Activated T-cell treated with anti-CD3 and anti-CD28 coated beads for 1 hour (primary cell): ENCODE results near the gene CDC42EP5.
"Not testable (repeated sequence)": the region's sequence is repeated elsewhere in the genome, so short reads cannot be mapped to it uniquely, and the experiment has no call there.

Experiments used
- DNase-seq: peaks from one replicate; pipeline ENCODE4 v3.0.0-alpha.2; 2020; ENCODE audit warnings: low read depth

The CDC42EP5 gene

GRCh38 chr19:54489341-54489740 lies 16.2 kb upstream of the CDC42EP5 start:
- no peak for DNase-seq

DNA sequence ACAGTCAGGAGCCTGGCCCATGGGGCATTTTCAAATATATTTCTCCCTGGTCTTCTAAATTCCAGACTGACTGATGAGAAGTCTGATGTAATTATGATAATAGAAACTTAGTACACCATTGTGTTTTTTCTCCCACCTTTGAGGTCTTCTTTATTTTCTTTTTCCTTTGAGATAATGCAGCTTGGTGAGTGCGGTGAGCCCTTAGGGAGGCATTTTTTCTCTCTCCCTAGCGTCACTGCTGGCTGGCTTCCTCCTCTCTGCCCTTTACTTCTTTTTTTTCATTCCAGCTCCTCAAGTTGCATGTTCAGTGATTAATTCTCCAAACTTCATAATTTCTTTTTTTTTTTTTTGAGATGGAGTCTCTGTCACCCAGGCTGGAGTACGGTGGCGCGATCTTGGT lies 12.8 kb upstream of the CDC42EP5 start:
- no peak for DNase-seq

DNA sequence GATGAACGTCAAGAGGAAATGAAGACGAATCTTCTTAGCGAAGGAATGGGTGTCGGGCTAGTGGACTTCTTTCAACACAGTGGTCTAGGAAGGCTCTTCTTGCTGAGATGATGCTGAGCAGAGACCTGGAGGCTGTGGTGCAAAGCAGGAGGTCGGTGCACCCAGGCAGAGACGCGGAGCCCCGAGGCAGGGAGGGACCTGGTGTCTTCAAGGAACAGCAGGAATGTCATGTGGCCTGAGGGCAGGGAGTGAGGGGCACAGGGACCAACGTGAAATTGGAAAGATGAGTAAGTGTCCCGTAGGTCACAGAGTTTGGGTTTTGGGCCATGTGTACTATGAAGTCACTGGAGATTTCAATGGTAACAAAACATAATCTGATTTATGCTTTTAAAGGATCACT lies 11.4 kb upstream of the CDC42EP5 start:
- no peak for DNase-seq

GRCh38 chr19:54482889-54483288 lies 9.8 kb upstream of the CDC42EP5 start:
- no peak for DNase-seq

DNA sequence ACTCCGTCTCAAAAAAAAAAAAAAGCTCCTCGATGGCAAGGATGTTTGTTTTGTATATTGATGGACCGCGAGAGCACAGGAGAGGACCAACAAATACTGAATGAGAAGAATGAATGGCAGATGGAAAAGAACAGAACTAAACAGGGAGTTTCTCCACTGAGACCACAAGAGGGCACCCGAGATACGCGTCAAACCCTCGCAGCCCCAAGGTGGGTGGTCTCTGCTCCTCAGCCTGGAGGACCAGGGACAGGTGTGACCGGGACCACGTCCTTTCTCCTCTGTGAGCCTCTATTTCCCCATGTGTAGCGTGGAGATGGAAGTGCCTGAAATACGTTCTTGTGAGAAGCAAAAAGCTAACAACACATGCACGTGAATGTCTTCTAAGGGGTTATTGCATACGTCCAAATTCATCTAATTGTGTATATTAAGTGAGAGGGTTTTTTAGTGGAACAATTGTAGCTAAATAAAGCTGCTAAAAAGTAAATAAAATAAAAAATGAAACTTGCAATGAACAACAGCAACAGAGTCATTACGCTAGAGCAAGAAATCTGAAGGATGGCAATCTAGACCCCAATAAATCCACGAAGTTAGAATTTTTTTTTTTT lies 8.3 kb upstream of the CDC42EP5 start:
- no peak for DNase-seq

- DNase-seq: no peak
These were observed 7.0 kb upstream of the CDC42EP5 start for GRCh38 chr19:54480051-54480450.

DNA sequence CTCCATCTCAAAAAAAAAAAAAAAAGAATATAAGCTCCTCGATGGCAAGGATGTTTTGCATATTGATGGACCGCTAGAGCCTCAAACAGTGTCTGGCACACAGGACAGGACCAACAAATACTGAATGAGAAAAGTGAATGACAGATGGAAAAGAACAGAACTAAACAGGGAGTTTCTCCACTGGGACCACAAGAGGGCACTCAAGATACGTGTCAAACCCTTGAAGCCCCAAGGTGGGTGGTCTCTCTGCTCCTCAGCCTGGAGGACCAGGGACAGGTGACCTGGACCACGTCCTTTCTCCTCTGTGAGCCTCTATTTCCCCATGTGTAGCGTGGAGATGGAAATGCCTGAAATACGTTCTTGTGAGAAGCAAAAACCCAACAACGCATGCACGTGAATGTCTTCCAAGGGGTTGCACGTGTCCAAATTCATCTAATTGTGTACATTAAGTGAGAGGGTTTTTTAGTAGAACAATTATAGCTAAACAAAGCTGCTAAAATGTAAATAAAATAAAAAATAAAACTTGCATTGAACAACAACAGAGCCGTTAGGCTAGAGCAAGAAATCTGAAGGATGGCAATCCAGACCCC lies 5.7 kb upstream of the CDC42EP5 start:
- no peak for DNase-seq

DNA sequence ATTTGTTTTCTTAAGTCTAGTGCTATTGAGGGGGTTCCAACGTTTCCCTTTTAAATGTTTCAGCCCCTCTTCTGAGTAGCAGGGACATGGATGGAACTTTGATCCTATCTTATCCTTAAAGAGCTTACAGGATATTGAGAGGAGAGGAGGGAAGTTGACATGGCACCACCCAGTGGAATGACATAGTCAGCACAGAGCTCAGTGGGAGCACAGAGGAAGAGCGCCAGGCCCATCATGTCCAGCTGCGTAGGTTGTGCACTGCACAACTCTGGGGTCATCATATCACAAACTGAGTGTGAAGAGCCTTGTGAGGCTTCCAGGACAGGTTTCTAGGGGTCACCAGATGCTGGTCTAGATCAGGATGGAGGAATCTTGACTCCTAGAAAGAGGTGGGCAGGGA lies 4.6 kb upstream of the CDC42EP5 start:
- no peak for DNase-seq

DNA sequence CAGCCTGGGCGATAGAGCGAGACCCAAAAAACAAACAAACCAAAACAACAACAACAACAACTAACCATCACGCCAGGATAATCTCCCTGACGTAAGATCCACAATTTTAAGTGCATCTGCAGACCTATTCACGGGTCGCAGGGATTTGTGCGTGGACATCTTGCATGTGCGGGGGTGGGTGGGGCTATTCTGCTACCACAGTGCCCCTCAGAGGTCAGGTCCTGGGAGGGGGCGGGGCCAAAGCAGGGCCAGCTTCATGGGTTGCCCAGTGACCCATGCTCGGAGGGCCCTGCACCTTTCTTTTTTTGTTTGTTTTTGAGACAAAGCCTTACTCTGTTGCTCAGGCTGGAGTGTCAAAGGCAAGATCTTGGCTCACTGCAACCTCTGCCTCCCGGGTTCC lies 2.6 kb upstream of the CDC42EP5 start:
- DNase-seq: no peak

DNA sequence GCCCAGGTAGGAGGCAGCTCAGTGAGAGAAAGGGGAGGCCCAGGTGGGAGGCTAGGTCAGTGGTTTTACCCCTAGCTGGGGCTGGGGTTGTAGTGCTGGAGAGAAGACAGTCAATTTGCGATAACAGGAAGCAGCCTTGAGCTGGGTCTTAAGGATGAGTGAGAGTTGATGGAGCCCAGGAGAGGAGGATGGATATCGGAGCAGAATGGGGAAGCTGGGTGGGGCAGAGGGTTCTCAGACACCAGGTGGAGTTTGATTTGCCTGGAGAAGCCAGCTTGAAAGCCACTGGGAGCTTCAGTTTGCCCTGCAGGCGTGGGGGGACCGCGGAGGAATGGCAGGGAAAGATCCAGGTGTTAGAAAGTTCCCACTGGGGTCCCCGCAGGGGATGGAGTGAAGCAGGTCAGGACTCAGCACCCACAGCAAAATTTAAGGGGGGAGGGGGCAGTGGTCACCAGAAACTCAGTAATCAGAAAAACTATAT lies 836 bp upstream of the CDC42EP5 start:
- no peak for DNase-seq

GRCh38 chr19:54470991-54471782 lies 1.9 kb downstream of the CDC42EP5 start:
- no peak for DNase-seq

DNA sequence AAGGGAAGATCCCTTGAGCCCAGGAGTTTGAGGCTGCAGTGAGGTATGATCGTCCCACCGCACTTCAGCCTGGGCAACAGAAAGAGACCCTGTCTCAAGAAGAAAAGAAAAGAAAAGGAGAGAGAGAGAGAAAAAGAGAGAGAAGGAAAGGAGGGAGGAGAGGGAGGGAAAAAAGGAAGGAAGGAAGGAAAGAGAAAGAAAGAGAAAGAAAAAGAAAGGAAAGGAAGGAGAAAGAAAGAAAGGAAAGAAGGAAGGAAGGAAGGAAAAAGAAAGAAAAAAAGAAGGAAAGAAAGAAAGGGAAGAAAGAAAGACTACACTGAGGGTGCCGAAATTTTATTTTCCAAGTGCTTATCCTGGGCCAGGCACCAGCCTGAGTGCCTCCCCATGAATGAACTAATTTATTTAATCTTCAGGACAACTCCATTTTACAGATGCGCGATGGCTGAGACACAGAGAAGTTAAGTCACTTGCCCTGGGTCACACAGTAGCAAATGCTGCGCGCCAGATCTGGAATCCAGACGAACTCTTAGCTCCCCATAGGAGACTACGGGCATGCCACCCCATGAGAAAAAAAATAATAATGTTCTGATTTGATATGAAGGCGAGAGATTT lies 2.7 kb downstream of the CDC42EP5 start:
- DNase-seq: no peak

- no peak for DNase-seq
These were observed 3.6 kb downstream of the CDC42EP5 start for GRCh38 chr19:54469496-54469934.

DNA sequence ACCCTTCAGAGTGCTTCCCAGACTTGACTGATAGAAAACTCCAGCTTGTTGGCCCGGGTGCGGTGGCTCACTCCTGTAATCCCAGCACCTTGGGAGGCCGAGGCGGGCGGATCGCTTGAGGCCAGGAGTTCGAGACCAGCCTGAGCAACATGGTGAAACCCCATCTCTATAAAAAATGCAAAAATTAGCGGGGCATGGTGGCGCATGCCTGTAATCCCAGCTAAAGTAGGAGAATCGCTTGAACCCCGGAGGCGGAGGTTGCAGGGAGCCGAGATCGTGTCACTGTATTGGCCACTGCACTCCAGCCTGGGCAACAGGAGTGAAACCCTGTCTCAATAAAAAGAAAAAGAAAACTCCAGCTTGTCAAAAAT lies 7.0 kb downstream of the CDC42EP5 start:
- not testable (repeated sequence) for DNase-seq

DNA sequence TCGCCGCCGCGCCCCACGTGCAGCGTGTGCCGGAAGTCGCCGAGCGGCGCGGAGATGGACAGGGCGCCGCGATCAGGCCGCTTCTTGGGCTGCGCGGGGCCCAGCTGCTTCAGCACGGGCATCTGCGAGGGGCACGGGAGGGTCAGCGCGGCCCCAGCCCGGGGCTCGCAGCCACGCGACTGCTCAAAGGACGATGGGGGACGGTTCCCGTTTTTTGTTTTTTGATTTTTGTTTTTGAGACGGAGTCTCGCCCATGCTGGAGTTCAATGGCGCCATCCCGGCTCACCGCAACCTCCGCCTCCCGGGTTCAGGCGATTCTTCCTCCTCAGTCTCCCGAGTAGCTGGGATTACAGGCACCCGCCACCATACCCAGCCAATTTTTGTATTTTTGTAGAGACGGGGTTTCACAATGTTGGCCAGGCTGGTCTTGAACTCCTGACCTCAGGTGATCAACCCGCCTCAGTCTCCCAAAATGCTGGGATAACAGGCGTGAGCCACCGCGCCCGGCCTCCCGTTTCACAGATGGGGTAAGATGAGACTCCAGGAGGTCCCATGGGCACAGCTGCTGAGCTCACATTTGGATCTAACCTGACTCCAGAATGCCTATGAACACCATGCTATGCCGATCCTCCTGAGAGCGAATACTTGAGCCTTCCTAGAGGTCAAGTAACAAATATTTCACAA lies 7.5 kb downstream of the CDC42EP5 start:
- DNase-seq: no peak

- peak; percentile 49 for DNase-seq
These were observed 8.3 kb downstream of the CDC42EP5 start for GRCh38 chr19:54464630-54465425.

DNA sequence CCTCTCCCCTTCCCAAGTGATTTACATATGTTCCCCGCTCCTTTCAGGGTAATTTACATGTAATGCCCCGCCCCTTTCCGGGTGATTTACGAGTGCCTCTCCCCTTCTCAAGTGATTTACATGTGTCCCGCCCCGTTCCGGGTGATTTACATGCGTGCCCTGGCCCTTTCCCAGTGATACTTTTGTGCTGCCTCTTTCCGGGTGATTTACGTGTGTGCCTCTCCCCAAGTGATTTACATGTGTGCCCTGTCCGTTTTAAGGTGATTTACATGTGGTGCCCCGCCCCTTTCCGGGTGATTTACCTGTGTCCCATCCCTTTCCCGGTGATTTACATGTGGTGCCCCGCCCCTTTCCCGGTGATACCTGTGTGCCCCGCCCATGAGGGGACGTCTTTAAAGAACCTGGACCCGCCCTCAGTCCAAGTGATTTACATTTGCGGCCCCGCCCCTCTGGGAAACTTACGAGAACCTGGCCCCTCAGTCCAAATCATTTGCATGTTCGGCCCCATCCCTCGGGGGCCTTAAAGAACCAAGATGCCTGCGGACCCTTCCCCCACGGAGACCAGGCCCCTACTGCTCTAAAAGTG lies 9.0 kb downstream of the CDC42EP5 start:
- peak; percentile 61 for DNase-seq

- DNase-seq: peak; percentile 87
These were observed 9.5 kb downstream of the CDC42EP5 start, which contains the start of gene LENG9 for GRCh38 chr19:54463531-54464043. Gene LENG9 (minus strand): TSS chr19:54463778. CDS start chr19:54463526, 252 bp downstream.

DNA sequence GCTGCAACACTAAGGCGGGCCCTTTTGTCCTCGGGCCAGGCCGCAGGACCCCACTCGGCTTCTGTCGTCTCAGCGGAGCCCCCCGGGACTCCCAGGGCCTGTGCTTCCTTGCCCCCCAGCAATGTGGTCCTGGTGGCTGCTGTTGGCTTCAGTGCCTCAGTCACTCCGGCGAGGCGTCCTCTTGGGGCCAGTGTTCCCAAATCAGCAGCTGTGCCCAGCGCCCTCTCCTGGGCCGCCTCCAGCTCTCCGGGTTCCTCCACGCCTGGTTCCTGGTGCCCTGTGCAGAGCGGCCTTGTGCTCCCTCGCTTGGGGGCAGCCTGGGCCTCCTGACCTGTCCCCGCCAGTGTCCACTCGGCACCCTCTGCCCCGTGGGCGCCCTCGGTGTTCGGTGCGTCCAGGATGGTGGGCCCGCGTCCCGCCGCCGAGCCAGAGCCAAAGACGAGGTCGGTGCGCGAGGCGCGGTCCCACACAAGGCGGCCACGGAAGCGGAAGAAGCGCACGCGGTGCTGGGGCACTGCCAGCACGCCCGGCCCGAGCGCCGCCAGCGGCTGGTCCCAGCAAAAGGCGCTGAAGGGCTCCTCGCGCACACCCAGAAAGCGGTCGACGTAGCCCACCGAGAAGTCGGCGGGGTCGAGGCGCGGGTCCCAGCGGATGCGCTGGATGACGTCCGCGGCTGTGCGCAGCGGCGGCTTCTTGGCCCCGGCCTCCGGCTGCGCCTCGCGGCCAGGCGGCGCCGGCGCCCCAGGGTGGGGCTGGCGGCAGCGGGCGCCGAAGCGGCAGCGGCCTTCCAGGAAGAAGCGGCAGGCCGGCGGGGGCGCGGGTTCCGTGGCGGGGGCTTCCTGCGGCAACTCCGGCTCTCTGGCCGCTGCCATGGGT lies 10.2 kb downstream of the CDC42EP5 start:
- DNase-seq: peak; percentile 54
